Omental fat pad (tissue), 4 donors: ENCODE data around the gene KLHL29. TPM values are rescaled to one million over a fixed set of nuclear protein-coding genes. Genes with fewer than 3 reads are reported as not detected.

Source experiments
- ATAC-seq: fragments of 150-250 bp; one replicate; pipeline ENCODE4 v1.9.1; 2016; ENCODE audit warnings: mild to moderate bottlenecking, moderate library complexity; ENCODE audit not compliant: low FRiP score
- DNase-seq: peaks from one replicate; pipeline ENCODE4 v3.0.0-alpha.2; 2019; ENCODE audit warnings: low spot score
- total RNA-seq, 4 donors: library from RNA; depleted of rRNA; stranded (reverse); fragments of >200 nt; gene quantifications; one replicate each; pipeline ENCODE4 v1.1.0, GENCODE V29; 2016
- TF ChIP-seq, protein P1 (sequence below), 3 donors: fragments of 450-650 bp; IDR thresholded peaks; one replicate each; pipeline ENCODE4 v1.5.1; 2016 to 2017; ENCODE audit warnings: antibody characterized with exemption in 3 of 3, mild to moderate bottlenecking in 3 of 3, moderate library complexity in 2 of 3

Gene KLHL29
- total RNA-seq, 4 donors from 2014 or later = 4.0 to 19.5 (median 12.7) TPM

DNA sequence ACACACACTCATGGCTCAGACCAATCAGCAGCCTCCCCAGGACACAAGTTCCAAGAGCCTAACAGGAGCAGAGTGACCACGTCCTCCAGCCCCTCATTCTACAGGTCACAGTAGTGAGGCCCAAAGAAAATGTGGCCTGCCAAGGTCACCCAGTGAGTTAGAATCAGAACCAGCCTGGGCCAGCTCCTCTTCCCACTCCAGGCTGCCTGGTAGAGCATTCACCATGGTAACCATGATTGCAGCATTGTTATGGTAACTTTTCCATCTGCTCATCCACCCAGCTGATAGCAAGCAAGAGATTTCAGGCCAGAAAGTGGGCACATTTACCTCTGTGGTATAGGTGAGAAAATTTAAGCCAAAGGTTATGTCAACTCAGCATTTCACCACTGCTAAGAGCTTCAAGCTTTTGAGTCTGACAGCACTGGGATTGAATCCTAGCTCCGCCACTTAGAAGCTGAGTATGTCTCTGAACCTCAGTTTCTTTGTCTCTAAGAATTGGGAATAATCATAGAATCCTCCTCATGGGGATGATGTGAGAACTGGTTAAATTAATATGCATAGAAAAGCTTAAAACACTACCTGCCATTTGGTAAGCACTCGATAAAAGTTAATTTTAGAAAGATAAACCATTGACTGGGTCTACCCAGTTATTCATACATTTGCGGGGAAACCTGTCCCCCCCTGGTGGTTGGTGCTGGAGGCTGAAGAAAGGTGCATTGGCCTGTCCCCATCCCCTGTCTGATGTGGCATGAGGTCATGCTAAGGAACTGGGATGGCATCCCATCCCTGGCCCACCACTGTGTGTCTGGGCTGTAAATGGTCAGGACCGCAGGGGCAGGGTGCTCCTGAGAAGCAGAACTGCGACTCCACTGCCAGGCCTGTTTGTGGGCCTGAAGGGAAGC, 181.5 kb downstream of the KLHL29 start:
- DNase-seq (no peak), ATAC-seq (no peak)
- TF ChIP-seq, protein P1, sequence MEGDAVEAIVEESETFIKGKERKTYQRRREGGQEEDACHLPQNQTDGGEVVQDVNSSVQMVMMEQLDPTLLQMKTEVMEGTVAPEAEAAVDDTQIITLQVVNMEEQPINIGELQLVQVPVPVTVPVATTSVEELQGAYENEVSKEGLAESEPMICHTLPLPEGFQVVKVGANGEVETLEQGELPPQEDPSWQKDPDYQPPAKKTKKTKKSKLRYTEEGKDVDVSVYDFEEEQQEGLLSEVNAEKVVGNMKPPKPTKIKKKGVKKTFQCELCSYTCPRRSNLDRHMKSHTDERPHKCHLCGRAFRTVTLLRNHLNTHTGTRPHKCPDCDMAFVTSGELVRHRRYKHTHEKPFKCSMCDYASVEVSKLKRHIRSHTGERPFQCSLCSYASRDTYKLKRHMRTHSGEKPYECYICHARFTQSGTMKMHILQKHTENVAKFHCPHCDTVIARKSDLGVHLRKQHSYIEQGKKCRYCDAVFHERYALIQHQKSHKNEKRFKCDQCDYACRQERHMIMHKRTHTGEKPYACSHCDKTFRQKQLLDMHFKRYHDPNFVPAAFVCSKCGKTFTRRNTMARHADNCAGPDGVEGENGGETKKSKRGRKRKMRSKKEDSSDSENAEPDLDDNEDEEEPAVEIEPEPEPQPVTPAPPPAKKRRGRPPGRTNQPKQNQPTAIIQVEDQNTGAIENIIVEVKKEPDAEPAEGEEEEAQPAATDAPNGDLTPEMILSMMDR (IDR thresholded peaks at IDR 0.05) = no peak

DNA sequence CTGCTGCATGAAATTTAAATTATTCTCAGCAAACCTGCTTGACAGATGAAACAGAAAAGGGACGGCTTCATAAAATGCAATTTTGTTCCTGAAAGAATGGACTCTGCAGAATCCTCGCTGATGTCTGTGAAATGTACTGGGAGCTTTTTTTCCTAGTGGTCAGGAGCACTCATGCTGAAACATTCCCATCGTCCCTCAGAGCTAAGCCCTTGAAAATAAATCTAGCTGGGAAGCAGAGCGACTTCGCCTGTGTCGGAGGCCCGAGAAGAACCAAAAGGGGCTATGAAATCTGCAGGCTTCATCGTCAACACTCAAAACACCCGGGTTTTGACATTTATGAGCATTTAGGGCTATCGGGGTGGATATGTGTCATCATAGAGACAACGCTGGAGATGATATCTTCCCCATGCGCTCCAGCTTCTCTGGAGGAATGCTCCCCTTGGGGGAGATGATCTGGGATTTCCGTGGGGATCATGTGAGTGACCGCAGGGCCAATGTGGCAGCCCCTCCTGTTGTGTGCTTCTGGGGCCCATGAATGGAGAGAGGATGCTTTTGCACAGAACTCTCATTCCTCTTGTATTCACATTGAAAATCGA, 182.3 kb downstream of the KLHL29 start:
- DNase-seq (no peak), ATAC-seq (no peak)
- TF ChIP-seq, protein P1 (IDR thresholded peaks at IDR 0.05) = no peak

DNA sequence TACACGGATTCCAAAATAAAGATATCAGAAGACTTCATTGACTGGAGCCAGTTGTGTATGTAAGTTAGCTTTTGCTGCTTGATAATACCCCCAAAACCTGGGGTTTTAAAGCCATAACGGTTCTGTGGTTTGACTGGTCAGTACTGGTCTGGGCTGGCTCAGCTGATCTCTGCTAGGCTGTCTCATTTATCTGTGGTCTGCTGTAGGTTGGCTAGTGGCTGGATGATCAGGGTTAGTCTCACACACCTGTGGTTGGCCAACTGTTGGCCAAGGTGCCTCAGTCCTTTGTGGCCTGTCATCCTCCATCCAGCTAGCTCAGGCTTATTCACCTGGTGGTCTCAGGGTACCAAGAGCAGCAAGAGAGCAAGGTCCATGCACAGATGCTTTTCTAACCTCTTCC, 183.2 kb downstream of the KLHL29 start:
- TF ChIP-seq, protein P1 (IDR thresholded peaks at IDR 0.05) = no peak
- no peak for ATAC-seq
- DNase-seq = no peak

DNA sequence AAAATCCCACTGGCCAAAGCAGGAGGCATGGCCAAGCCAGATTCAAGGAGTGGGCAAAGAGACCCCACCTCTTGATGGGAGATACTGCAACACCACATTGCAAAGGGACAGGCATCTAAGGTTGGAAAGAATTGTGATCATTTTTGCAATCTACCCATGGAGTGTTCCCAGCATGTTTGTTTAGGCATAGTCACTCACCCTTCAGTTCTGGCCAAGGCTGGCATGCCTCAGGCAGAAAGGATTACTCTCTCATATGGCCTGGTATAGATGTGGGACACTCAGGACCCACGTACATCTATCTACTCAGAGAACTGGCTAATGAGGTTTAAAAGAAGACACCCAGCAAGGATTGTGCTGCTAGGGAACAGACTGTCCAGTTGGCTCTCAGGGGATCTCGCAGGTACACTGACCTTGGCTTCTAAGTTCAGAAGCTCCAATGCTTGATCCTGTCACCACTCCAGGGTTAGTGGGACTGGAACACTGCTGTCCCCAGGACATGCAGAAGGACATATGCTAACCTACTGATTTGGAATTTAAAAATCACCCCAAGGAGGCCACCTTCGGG, 183.7 kb downstream of the KLHL29 start:
- ATAC-seq (no peak), DNase-seq (no peak)
- TF ChIP-seq, protein P1 (IDR thresholded peaks at IDR 0.05) = no peak

DNA sequence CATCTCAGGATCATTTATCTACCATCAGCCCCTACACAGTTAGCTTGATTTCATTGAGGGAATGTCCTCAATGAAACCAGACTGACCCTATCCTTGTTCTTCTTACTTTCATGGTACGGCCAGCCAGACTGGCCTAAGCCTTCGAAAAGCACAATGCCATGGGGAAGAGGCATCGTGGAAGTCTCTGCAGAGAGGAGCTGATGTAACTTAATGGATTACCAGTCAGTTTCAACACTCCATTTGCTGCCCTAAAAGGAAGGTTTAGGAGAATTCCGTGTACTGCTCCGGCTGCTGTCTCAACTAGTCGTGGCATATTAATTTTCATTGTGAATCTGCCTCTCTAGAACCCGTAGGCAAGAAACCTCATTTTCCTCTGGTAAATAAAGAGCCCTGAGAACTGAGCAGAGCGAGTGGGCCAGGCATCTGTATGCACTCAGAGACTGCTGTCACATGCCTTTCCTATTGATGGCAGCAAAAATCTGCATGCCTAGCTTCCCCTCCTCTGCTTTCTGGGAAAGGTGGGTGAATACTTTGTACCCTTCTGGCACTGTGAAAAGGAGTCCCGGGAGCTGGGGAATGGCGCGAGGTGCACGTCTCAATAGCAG, 184.9 kb downstream of the KLHL29 start:
- ATAC-seq (no peak), DNase-seq (no peak)
- TF ChIP-seq, protein P1 (IDR thresholded peaks at IDR 0.05) = no peak

DNA sequence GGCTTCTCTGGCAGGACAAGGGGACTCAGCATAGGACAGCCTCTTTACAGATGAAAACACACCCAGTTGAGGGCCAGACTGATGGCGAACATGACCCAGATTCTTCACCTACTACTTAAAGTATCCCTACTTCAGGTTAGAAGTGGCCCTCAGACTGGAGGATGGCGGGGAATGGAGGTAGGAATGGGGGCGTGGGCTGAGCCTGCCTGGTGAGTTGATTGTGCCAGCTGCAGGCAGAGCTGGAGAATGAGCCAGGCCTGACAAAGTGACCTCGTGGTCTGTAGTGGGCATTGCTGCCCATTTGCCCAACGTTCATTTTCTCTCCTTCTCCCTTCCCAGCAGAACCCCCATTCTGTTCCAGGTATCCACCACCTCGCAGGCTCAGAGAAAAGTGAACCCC, 186.1 kb downstream of the KLHL29 start:
- ATAC-seq (no peak), DNase-seq (no peak)
- TF ChIP-seq, protein P1 (IDR thresholded peaks at IDR 0.05) = no peak
